Left kidney (tissue), 2 donors: ENCODE data around the gene C10orf62. TPM values are rescaled to one million over a fixed set of nuclear protein-coding genes. Genes with fewer than 3 reads are reported as not detected.
"Not testable (repeated sequence)": the region's sequence is repeated elsewhere in the genome, so short reads cannot be mapped to it uniquely, and the experiment has no call there.

Experiments
- DNase-seq: peaks from one replicate; pipeline ENCODE4 v3.0.0-alpha.2; 2013
- polyA plus RNA-seq: library from polyadenylated mRNA; unstranded; fragments of 120-200 nt; gene quantifications from one replicate; pipeline ENCODE4 v1.2.1, GENCODE V29; 2013; ENCODE audit not compliant: insufficient read length

C10orf62 gene
- polyA plus RNA-seq, 1 donor: 1.1 TPM

- no peak for DNase-seq
Measured at GRCh38 chr10:97627731-97628130, 38.2 kb downstream of the C10orf62 start.

GRCh38 chr10:97628228-97628627 lies 38.7 kb downstream of the C10orf62 start:
- DNase-seq: no peak

GRCh38 chr10:97629289-97629688 lies 39.8 kb downstream of the C10orf62 start:
- DNase-seq: no peak

- DNase-seq: no peak
Measured at GRCh38 chr10:97631098-97631497, 41.6 kb downstream of the C10orf62 start.

GRCh38 chr10:97632949-97633884 lies 43.7 kb downstream of the C10orf62 start, which contains the start of gene MORN4:
Gene MORN4 (minus strand): TSS chr10:97633500. CDS start chr10:97619653, 13,847 bp downstream.
- DNase-seq: peak; percentile 95

GRCh38 chr10:97633921-97634320 lies 44.4 kb downstream of the C10orf62 start:
- DNase-seq: no peak

GRCh38 chr10:97635577-97635976 lies 46.1 kb downstream of the C10orf62 start:
- no peak for DNase-seq

GRCh38 chr10:97639090-97639489 lies 49.6 kb downstream of the C10orf62 start:
- DNase-seq: not testable (repeated sequence)

- peak; percentile 99 for DNase-seq
Measured at GRCh38 chr10:97640174-97640867, 50.8 kb downstream of the C10orf62 start, which contains the start of gene PI4K2A. Gene PI4K2A (plus strand): TSS chr10:97640671. CDS start chr10:97640743, 72 bp downstream.

Other genes with a start within 250 kb of the C10orf62 start
- gene RRP12, start 188.4 kb upstream of the C10orf62 start, polyA plus RNA-seq: 28.1 TPM
- 160 TPM for gene PGAM1, start 163.5 kb upstream of the C10orf62 start, polyA plus RNA-seq
- 41.3 TPM for gene EXOSC1, start 143.7 kb upstream of the C10orf62 start, polyA plus RNA-seq
- 39.1 TPM for gene ZDHHC16, start 143.5 kb upstream of the C10orf62 start, polyA plus RNA-seq
- gene MMS19, start 91.3 kb upstream of the C10orf62 start, polyA plus RNA-seq: 105 TPM
- gene UBTD1, start 90.8 kb upstream of the C10orf62 start, polyA plus RNA-seq: 6.5 TPM
- 0.53 TPM for gene ANKRD2, start 16.9 kb upstream of the C10orf62 start, polyA plus RNA-seq
- gene HOGA1, start 5.3 kb upstream of the C10orf62 start, polyA plus RNA-seq: 49.0 TPM
- 24.7 TPM for gene MORN4, start 43.8 kb downstream of the C10orf62 start, polyA plus RNA-seq
- 18.1 TPM for gene PI4K2A, start 51.0 kb downstream of the C10orf62 start, polyA plus RNA-seq
- 4.0 TPM for gene AVPI1, start 97.5 kb downstream of the C10orf62 start, polyA plus RNA-seq
- 40.7 TPM for gene MARVELD1, start 124.0 kb downstream of the C10orf62 start, polyA plus RNA-seq
- gene ZFYVE27, start 147.4 kb downstream of the C10orf62 start, polyA plus RNA-seq: 35.1 TPM
- 0.07 TPM for gene SFRP5, start 182.3 kb downstream of the C10orf62 start, polyA plus RNA-seq